Kasumi-1 (cell line): ENCODE results near the gene MTMR11.
"Not testable (repeated sequence)": the region's sequence is repeated elsewhere in the genome, so short reads cannot be mapped to it uniquely, and the experiment has no call there.

ENCODE experiments used
- DNase-seq, 2 experiments: peaks; one replicate each; lab custom pipeline; 2025; lab: John Stamatoyannopoulos, UW

Gene MTMR11

GRCh38 chr1:149899460-149900284, 37.0 kb downstream of the MTMR11 start, which contains the start of gene BOLA1:
Gene BOLA1 (plus strand): TSS chr1:149899568. CDS start chr1:149900060, 492 bp downstream.
- DNase-seq, result peak; percentile 88 to 91

GRCh38 chr1:149896575-149896974, 40.1 kb downstream of the MTMR11 start:
- no peak for DNase-seq

GRCh38 chr1:149888999-149889289, 47.7 kb downstream of the MTMR11 start:
- no peak for DNase-seq

- peak; percentile 98 to 99 for DNase-seq
Measured at GRCh38 chr1:149888247-149888998, 48.3 kb downstream of the MTMR11 start.

GRCh38 chr1:149887456-149888246, 49.0 kb downstream of the MTMR11 start:
- DNase-seq, result peak; percentile 99 to 100

GRCh38 chr1:149887196-149887455, 49.6 kb downstream of the MTMR11 start:
- not testable (repeated sequence) for DNase-seq

- peak; percentile 98 to 99 for DNase-seq
Measured at GRCh38 chr1:149886396-149887195, 50.1 kb downstream of the MTMR11 start.

GRCh38 chr1:149886121-149886395, 50.6 kb downstream of the MTMR11 start:
- DNase-seq, result not testable (repeated sequence)

- DNase-seq, result peak; percentile 73 to 83
Measured at GRCh38 chr1:149885339-149886120, 51.1 kb downstream of the MTMR11 start.

GRCh38 chr1:149884433-149885338, 52.0 kb downstream of the MTMR11 start:
- peak; percentile 79 to 81 for DNase-seq

GRCh38 chr1:149883598-149884247, 53.0 kb downstream of the MTMR11 start:
- no peak for DNase-seq

- DNase-seq, result no peak
Measured at GRCh38 chr1:149881876-149882275, 54.8 kb downstream of the MTMR11 start.

GRCh38 chr1:149879556-149879955, 57.1 kb downstream of the MTMR11 start:
- DNase-seq, result no peak
